HG02885 (cell line): ENCODE data around the gene TMEM272.

Experiments used
- ATAC-seq: cut with Tn5 transposase; IDR thresholded peaks from one replicate; pipeline ENCODE4 v1.9.1; 2021; ENCODE audit warnings: mild to moderate bottlenecking; ENCODE audit not compliant: unreplicated experiment, poor library complexity

Gene TMEM272

DNA sequence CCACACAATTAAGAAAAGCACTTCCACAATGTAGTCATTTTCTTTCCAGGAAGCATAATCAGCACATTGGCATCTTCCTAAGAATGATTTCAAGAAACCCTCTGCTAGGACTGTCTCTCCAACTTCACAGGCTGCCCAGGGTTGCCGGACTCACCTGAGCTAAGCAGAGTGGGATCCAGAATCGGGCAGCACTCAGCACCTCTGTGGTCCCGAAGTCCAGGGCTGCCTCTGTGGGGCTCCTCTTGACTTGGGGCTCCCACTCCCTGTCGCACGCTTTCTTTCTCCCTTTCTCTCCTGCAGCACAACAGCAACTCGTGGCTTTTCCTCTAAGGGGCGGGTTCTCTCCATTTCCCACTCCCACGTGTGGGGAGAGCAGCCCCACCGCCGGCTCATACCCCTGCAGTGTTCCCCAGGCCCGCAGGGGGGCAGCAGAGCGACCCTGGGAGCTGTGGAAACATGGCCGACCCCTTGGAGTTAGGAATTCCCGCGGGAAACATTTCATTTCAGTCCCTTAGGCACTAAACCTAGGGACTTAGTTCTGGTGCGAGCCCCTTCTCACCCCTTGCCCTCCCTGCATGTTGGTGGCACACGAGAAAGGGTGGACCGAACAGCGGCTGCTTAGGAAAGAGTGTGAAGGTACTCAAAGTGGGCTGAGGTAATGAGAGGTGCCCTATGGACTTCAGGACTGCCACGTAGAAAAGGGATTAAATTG lies at the start of gene TMEM272:
Gene TMEM272 (minus strand): TSS at position 316 of the 712 bp plus-strand sequence. CDS start 6,647 bp downstream, outside the sequence.
- ATAC-seq = peak; percentile 64

GRCh38 chr13:51894239-51894638 lies 49.3 kb upstream of the TMEM272 start:
- no peak for ATAC-seq

DNA sequence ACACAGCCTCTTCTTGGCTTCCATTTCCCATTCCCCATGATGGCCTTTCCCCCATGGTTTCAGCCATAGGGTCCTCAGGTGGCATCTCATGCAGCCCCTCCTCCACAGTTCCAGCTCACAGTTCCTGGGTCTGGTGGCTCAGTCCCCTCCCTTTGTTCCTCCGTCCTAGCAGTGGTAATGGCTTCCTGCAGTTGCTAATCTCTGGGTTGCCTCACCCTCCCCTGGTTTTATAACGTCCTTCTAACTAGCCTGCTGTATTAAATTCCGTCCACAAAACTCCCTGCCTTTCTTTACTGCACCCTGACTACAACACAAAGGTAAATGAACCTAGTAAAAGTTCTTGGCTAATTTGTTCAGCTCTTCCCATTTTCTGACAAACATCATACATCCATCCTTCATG lies 47.7 kb upstream of the TMEM272 start:
- no peak for ATAC-seq

GRCh38 chr13:51887468-51887867 lies 42.5 kb upstream of the TMEM272 start:
- no peak for ATAC-seq

DNA sequence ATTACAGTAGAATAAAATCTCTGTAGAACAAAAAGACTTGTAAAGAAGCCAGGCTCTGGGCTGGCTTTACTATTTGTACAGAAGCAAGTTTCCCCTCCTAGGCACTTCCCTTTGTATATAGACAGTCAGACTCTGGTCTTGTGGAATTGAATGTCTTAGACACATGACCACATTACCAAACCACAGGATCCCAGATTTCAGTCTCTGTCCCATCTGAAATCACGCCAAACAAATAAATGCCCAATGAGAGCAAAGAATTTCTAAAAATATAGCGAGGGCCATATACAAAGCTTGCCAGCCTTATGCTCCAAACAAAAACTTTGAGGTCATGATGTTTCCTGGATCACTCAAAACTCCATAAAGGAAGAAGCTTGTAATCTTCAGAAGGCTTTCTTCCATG lies 40.7 kb upstream of the TMEM272 start:
- ATAC-seq = no peak

DNA sequence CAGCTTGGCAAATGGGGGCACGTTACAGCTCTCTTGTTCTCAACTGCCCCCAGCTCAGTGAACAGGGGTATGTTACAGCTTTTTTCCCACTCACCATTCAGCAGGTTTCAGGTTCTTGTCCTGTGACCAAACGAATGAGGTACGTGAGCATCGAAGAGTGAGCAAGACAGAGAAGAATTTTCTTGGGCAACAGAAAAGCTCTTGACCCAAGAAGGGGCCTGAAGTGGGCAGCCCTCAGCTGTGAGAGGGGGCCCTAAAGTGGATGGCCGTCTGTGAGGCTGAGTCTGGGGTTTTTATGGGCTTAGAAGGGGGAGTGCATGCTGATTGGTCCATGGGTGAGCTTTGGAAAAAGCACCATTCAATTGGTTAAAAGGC lies 38.2 kb upstream of the TMEM272 start:
- ATAC-seq = no peak

DNA sequence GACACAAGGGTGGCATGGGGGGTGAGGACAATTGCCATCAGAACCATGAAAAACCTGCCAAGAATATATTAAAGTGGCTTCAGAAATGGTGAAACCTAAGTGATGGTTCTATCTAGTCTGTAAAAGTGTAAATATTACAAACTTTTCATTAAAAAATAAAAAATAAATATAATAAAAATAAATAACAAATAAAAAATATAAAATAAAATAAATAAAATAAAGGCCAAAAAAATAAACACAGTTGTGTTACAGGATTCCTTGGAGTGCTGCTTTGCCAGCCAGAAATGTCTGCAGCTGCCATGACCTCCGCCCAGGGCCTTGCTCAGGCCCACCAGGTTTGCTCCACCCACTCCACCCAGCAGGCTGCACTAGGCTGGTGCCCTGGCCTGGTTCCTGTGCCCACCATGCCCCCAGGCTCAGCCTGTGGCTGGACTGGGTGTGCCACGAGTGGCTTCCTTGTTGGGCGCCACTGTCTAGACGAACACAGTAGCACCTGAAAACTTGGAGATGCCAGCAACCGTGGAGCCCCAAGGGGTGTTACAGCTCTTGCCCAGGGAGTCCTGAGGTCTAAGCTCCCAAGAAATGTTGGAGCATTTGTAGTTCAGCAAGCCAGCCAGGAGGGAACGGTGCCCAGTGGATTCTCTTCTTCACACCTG lies 37.7 kb upstream of the TMEM272 start:
- ATAC-seq = no peak

- ATAC-seq = no peak
These were observed 36.3 kb upstream of the TMEM272 start for GRCh38 chr13:51881296-51881695.

- ATAC-seq = no peak
These were observed 34.2 kb upstream of the TMEM272 start for GRCh38 chr13:51879133-51879532.

DNA sequence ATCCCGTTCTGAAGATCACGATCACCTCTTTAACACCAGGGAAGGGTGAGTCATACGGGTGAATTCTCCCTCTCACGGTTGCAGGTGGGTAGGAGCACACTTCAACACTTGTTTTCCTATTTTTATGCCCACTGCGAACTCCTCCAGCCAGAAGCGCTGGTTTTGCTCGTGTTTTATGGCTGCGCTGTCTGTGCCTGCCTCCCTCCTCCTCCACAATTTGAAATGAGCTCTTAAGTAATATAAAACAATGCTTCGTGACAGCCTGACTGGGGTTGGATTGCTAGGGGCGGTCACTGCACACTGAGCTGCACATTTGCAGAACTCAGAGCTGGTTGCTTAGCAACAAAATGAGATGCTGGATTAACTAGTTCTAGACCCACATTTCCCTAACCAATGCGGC lies 29.7 kb upstream of the TMEM272 start:
- ATAC-seq = no peak

DNA sequence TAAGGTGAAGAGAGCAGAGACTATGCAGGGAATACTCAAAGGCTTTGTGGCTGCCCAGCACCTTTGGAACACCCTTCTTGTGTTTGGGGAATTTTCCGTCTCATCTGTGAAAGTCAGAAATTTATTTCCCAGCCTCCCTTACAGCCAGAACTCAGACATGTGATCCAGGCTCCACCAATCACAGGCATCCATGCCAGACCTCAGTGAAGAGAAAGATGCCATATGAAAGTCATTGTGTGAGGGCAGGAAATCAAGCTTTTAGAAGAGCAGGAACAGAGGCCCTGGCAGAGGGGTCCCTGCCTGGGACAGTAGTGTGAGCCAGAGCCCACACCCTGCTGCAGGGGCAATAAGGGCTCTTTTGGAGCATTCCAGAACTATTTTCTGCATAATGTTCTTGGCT lies 28.9 kb upstream of the TMEM272 start:
- no peak for ATAC-seq

GRCh38 chr13:51873117-51873798 lies 28.3 kb upstream of the TMEM272 start:
- ATAC-seq = no peak

GRCh38 chr13:51870616-51871015 lies 25.6 kb upstream of the TMEM272 start:
- no peak for ATAC-seq

GRCh38 chr13:51869916-51870315 lies 24.9 kb upstream of the TMEM272 start:
- no peak for ATAC-seq

- no peak for ATAC-seq
These were observed 22.1 kb upstream of the TMEM272 start for GRCh38 chr13:51867062-51867461.

GRCh38 chr13:51865838-51866237 lies 20.9 kb upstream of the TMEM272 start:
- ATAC-seq = no peak

DNA sequence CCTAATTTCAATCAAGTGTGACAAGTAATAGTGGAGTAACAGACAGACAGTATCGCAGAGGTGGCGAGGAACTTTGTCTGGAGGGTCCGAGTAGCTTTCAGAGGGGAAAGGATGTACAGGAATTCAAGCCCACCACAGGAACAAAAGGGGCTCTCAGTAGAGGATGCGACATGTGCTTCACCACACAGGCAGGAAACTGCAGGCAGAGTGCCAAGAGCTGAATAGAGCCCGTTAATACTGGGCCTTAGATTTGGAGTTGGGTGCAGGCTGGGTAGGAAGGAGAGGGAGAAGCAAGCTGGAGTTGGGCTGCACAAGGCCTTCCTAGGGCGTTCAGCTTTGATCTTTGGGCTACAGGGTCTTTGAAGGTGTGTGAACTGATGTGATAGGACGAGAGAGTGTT lies 18.0 kb upstream of the TMEM272 start:
- ATAC-seq = no peak

DNA sequence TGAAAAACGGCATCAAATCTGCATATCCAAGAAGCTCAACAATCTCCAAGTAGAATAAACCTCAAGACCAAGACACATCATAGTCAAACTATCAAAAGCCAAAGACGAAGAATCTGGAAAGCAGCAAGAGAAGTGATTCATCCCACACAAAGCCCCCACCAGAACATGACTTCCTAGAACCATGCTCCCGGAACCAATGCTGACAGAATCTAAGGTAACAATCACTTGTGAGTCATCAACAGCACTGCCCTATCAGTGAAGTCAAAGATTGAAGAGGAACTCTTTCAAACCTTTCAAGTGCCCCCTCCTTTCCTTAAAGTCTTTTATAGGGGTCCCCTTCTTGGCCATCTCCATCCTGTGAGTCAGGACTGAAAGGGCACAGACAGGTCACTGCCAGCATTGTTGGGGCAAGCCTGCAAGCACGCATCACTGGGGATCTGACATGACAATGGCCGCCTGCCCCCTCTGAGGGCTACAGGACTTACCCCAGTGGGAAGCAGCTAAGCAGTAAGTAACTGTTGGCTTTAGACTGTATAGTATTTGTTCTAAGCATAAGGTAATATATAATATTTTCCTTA lies 16.8 kb upstream of the TMEM272 start, which contains the start of gene CCDC70:
Gene CCDC70 (plus strand): TSS at position 247 of the 578 bp plus-strand sequence. CDS start 3,443 bp downstream, outside the sequence.
- ATAC-seq = no peak

GRCh38 chr13:51858433-51859247 lies 13.7 kb upstream of the TMEM272 start:
- ATAC-seq = no peak

- ATAC-seq = no peak
These were observed 12.0 kb upstream of the TMEM272 start for GRCh38 chr13:51856998-51857397.
